ENCODE results near the gene NECTIN4. TPM values are rescaled to one million over a fixed set of nuclear protein-coding genes. Genes with fewer than 3 reads are reported as not detected.

NECTIN4 gene
- total and polyA plus RNA-seq, 2 of the 13 experiments (the other 11 are each of a cell fraction or from before 2014, with no cell fraction given) = 5.9 to 12.4 TPM

GRCh38 chr1:161073474-161074121 lies 15.8 kb downstream of the NECTIN4 start (continued):
- no peak for TF ChIP-seq SP1 (IDR thresholded peaks at IDR 0.05)
- no peak for TF ChIP-seq SP1 (CRISPR knock-in tag; IDR thresholded peaks at IDR 0.05)
- TF ChIP-seq RFX1 (IDR thresholded peaks at IDR 0.05) = no peak
- TF ChIP-seq, protein P1, sequence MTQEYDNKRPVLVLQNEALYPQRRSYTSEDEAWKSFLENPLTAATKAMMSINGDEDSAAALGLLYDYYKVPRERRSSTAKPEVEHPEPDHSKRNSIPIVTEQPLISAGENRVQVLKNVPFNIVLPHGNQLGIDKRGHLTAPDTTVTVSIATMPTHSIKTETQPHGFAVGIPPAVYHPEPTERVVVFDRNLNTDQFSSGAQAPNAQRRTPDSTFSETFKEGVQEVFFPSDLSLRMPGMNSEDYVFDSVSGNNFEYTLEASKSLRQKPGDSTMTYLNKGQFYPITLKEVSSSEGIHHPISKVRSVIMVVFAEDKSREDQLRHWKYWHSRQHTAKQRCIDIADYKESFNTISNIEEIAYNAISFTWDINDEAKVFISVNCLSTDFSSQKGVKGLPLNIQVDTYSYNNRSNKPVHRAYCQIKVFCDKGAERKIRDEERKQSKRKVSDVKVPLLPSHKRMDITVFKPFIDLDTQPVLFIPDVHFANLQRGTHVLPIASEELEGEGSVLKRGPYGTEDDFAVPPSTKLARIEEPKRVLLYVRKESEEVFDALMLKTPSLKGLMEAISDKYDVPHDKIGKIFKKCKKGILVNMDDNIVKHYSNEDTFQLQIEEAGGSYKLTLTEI (CRISPR knock-in tag; conservative IDR thresholded peaks at IDR 0.05) = no peak
- peak; percentile 32; the same call in 1 of the 2 replicates for TF ChIP-seq NR2C2 (CRISPR knock-in tag; IDR thresholded peaks at IDR 0.05; ENCODE audit: borderline replicate concordance)
- TF ChIP-seq ZSCAN22 (CRISPR knock-in tag; IDR thresholded peaks at IDR 0.05) = no peak
- TF ChIP-seq ZFP90 (CRISPR knock-in tag; IDR thresholded peaks at IDR 0.05; ENCODE audit: borderline replicate concordance) = 0 out of 2 replicates have a peak, but pooled peaks have one; percentile 11
- TF ChIP-seq PAX8 (CRISPR knock-in tag; IDR thresholded peaks at IDR 0.05; ENCODE audit: borderline replicate concordance) = no peak
- TF ChIP-seq ZFY (CRISPR knock-in tag; IDR thresholded peaks at IDR 0.05) = peak; percentile 26
- TF ChIP-seq ZFP36L2 (CRISPR knock-in tag; IDR thresholded peaks at IDR 0.05) = no peak
- TF ChIP-seq RARA (CRISPR knock-in tag; IDR thresholded peaks at IDR 0.05) = no peak
- no peak for TF ChIP-seq SUZ12 (IDR thresholded peaks at IDR 0.05; ENCODE audit: low read depth, low read length)
- no peak for TF ChIP-seq CBX1 (IDR thresholded peaks at IDR 0.05; ENCODE audit: low read depth)
- TF ChIP-seq, protein P2, sequence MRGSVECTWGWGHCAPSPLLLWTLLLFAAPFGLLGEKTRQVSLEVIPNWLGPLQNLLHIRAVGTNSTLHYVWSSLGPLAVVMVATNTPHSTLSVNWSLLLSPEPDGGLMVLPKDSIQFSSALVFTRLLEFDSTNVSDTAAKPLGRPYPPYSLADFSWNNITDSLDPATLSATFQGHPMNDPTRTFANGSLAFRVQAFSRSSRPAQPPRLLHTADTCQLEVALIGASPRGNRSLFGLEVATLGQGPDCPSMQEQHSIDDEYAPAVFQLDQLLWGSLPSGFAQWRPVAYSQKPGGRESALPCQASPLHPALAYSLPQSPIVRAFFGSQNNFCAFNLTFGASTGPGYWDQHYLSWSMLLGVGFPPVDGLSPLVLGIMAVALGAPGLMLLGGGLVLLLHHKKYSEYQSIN (CRISPR knock-in tag; IDR thresholded peaks at IDR 0.05; ENCODE audit: borderline replicate concordance) = no peak
- TF ChIP-seq KMT2B (CRISPR knock-in tag; IDR thresholded peaks at IDR 0.05) = 0 out of 2 replicates have a peak, but pooled peaks have one; percentile 25
- TF ChIP-seq, protein P3, sequence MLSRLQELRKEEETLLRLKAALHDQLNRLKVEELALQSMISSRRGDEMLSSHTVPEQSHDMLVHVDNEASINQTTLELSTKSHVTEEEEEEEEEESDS (CRISPR knock-in tag; IDR thresholded peaks at IDR 0.05; ENCODE audit: borderline replicate concordance) = no peak
- TF ChIP-seq, protein P4, sequence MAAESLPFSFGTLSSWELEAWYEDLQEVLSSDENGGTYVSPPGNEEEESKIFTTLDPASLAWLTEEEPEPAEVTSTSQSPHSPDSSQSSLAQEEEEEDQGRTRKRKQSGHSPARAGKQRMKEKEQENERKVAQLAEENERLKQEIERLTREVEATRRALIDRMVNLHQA (CRISPR knock-in tag; IDR thresholded peaks at IDR 0.05) = no peak
- TF ChIP-seq HNRNPL (IDR thresholded peaks at IDR 0.05; ENCODE audit: low read depth, low read length) = 0 out of 2 replicates have a peak, but pooled peaks have one; percentile 61
- peak; percentile 11; the same call in 1 of the 2 replicates for TF ChIP-seq TARDBP (CRISPR knock-in tag; IDR thresholded peaks at IDR 0.05)
- no peak for TF ChIP-seq FOXA1 (IDR thresholded peaks at IDR 0.05)
- TF ChIP-seq FOXA1 (CRISPR knock-in tag; IDR thresholded peaks at IDR 0.05) = no peak
- TF ChIP-seq ZNF136 (CRISPR knock-in tag; IDR thresholded peaks at IDR 0.05; ENCODE audit: low read depth) = no peak
- TF ChIP-seq, protein P5, sequence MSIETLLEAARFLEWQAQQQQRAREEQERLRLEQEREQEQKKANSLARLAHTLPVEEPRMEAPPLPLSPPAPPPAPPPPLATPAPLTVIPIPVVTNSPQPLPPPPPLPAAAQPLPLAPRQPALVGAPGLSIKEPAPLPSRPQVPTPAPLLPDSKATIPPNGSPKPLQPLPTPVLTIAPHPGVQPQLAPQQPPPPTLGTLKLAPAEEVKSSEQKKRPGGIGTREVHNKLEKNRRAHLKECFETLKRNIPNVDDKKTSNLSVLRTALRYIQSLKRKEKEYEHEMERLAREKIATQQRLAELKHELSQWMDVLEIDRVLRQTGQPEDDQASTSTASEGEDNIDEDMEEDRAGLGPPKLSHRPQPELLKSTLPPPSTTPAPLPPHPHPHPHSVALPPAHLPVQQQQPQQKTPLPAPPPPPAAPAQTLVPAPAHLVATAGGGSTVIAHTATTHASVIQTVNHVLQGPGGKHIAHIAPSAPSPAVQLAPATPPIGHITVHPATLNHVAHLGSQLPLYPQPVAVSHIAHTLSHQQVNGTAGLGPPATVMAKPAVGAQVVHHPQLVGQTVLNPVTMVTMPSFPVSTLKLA (IDR thresholded peaks at IDR 0.05) = peak; percentile 27; the same call in 1 of the 2 replicates
- no peak for TF ChIP-seq SIN3B (IDR thresholded peaks at IDR 0.05; ENCODE audit: low read length)
- TF ChIP-seq FOXM1 (CRISPR knock-in tag; IDR thresholded peaks at IDR 0.05) = no peak
- TF ChIP-seq, protein P6, sequence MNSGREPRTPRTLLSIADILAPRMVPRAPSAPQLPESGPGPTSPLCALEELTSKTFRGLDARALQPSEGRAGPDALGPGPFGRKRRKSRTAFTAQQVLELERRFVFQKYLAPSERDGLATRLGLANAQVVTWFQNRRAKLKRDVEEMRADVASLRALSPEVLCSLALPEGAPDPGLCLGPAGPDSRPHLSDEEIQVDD (CRISPR knock-in tag; IDR thresholded peaks at IDR 0.05; ENCODE audit: borderline replicate concordance) = no peak
- TF ChIP-seq ZBTB25 (CRISPR knock-in tag; IDR thresholded peaks at IDR 0.05) = no peak

Measured in HepG2 (cell line).